ENCODE results near the gene DLG1. TPM values are rescaled to one million over a fixed set of nuclear protein-coding genes. Genes with fewer than 3 reads are reported as not detected.

Gene DLG1
- total RNA-seq, 2 experiments from 2014 or later, result 48.9 to 95.1 TPM

DNA sequence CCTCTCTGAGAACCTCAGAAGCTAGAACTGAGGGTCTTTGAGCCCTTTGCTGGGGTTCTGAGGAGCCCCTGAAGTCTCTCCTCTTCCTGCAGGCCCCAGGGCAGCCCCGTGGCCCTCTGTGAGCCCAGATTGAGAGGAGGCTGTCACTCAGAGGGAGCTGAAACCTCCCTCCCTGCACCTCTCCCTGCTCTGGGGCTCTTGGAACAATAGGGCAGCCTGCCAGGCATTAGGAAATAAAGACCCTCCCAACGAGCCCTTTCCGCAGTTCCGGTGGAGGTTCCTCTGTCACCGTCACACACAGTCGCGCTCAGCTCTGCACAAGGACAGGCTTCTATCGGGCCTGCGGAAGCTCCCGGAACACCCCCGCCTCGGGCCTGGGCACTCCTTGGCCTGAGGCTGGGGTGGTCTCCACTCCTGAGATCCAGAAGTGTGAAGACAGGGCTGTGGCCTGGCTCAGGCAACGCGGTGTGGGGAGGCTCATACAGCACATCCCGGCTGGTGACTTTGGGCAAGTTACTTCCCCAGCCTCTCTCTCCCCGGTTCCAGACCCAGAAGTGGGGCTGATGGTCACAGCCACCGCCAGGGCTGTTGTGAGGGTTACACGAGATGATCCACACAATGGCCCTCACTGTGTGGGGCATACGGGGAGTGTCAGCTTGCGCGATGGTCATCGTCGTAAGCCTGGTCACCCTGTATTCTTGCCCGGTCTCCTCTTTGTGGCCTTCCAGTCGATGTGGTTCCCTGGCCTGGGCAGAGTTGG is 286.5 kb downstream of the DLG1 start:
- no peak overlapping the region for H3K4me2 ChIP-seq (ENCODE audit: low read length)

DNA sequence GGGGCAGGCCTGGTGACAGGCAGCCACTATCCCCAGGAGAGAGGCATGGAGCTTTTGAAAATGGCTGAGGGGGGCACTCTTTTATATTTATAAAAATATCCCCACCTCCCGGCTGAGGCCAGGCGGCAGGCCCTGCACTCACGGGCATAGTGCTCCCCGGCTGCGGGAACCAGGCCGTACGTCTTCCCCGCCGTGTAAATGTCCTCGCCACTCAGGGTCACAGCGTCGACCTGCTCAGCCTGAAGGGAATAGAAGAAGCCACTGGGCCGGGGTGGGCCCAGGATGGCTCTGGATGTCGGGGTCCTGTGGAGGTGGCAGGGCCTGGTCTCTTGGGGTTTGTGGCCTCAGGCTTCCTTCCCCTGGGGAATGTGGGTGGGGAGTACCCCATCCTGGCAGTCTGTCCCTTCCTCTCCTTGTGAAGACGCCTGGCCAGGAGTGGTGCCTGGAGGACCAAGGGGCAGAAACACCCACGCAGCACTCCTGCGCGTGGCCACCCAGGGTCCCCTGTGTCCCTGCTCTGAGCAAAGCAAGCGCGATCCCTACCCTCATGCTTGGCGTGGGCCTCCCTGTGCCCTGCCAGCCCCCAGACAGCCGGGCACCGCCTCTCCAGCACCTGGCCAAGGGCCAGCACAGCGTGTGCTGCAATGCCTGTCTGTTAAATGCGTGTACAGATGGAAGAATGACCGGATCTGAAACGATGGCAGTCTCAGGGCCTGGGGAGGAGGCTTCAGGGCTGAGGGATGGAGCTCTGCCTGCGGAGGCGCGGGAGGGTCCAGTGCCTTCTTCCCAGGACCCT is 287.7 kb downstream of the DLG1 start:
- Histone ChIP-seq H3K27ac (ENCODE audit: low read depth, low read length, poor library complexity, severe bottlenecking) (no peak overlapping the region), H3K9me3 (ENCODE audit: low read length) (no peaks in the 10 kb centered on the region), H4K20me1 (ENCODE audit: insufficient read depth, low read length) (no peaks in the 10 kb centered on the region; the same call in 1 of the 2 replicates), H3K4me3 (ENCODE audit: low read depth, low read length, poor library complexity, severe bottlenecking) (no peak overlapping the region), H3K36me3 (ENCODE audit: insufficient read depth, low read length) (no peaks in the 10 kb centered on the region), H3K9me2 (ENCODE audit: insufficient read depth, low read length) (no peaks in the 10 kb centered on the region), H2AFZ (ENCODE audit: low read length) (no peak overlapping the region), H3K79me2 (ENCODE audit: insufficient read depth, low read depth, low read length) (no peaks in the 10 kb centered on the region), H3K4me1 (ENCODE audit: insufficient read depth, low read length, poor library complexity, severe bottlenecking) (no peaks in the 10 kb centered on the region), H3K4me2 (ENCODE audit: low read length) (no peak overlapping the region)
- no TSS peak for BruUV-seq (replicated peaks)
- intact Hi-C loops (cut with micrococcal nuclease; ENCODE audit: unreplicated experiment), result no loop called here
- DNase-seq (ENCODE audit: low spot score), result no peak
- ChIA-PET CTCF (ENCODE audit: unreplicated experiment) (no interaction called here), POLR2A (interaction anchor here (0.6 kb wide), 1 partner anchor 26 kb away, joined by 3 read pairs; no protein-coding TSS in a partner anchor)
- TF ChIP-seq, protein P1, sequence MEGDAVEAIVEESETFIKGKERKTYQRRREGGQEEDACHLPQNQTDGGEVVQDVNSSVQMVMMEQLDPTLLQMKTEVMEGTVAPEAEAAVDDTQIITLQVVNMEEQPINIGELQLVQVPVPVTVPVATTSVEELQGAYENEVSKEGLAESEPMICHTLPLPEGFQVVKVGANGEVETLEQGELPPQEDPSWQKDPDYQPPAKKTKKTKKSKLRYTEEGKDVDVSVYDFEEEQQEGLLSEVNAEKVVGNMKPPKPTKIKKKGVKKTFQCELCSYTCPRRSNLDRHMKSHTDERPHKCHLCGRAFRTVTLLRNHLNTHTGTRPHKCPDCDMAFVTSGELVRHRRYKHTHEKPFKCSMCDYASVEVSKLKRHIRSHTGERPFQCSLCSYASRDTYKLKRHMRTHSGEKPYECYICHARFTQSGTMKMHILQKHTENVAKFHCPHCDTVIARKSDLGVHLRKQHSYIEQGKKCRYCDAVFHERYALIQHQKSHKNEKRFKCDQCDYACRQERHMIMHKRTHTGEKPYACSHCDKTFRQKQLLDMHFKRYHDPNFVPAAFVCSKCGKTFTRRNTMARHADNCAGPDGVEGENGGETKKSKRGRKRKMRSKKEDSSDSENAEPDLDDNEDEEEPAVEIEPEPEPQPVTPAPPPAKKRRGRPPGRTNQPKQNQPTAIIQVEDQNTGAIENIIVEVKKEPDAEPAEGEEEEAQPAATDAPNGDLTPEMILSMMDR (conservative IDR thresholded peaks at IDR 0.05; ENCODE audit: low read length), result no peak
- no peak for TF ChIP-seq EZH2phosphoT487 (IDR thresholded peaks at IDR 0.05; ENCODE audit: borderline replicate concordance, low read depth, low read length)

More for the DNA sequence above, 286.5 kb downstream of the DLG1 start:
- Histone ChIP-seq H2AFZ (ENCODE audit: low read length) (no peak overlapping the region), H3K4me1 (ENCODE audit: insufficient read depth, low read length, poor library complexity, severe bottlenecking) (no peaks in the 10 kb centered on the region), H3K27ac (ENCODE audit: low read depth, low read length, poor library complexity, severe bottlenecking) (no peak overlapping the region), H3K79me2 (ENCODE audit: insufficient read depth, low read depth, low read length) (no peaks in the 10 kb centered on the region), H3K36me3 (ENCODE audit: insufficient read depth, low read length) (no peaks in the 10 kb centered on the region), H3K9me3 (ENCODE audit: low read length) (no peaks in the 10 kb centered on the region), H3K9me2 (ENCODE audit: insufficient read depth, low read length) (no peaks in the 10 kb centered on the region), H3K4me3 (ENCODE audit: low read depth, low read length, poor library complexity, severe bottlenecking) (no peak overlapping the region), H4K20me1 (ENCODE audit: insufficient read depth, low read length) (no peaks in the 10 kb centered on the region)
- ChIA-PET POLR2A (interaction anchor here (0.6 kb wide), 1 partner anchor 25 kb away, joined by 3 read pairs; no protein-coding TSS in a partner anchor), CTCF (ENCODE audit: unreplicated experiment) (no interaction called here)
- no peak for DNase-seq (ENCODE audit: low spot score)
- intact Hi-C loops (cut with micrococcal nuclease; ENCODE audit: unreplicated experiment), result no loop called here
- TF ChIP-seq, protein P1 (conservative IDR thresholded peaks at IDR 0.05; ENCODE audit: low read length), result no peak
- TF ChIP-seq EZH2phosphoT487 (IDR thresholded peaks at IDR 0.05; ENCODE audit: borderline replicate concordance, low read depth, low read length), result no peak
- no TSS peak for BruUV-seq (replicated peaks)
